HUES64 (cell line): ENCODE data around the gene MAPK11.
A peak's percentile ranks its signal among the peaks of the same experiment; 100 is the strongest.

Source experiments
- H3K27ac ChIP-seq: 2 replicates; pipeline ENCODE4 v1.7.0; 2013; ENCODE audit warnings: low read depth, low read length, inconsistent platforms
- H3K27me3 ChIP-seq: 2 replicates; pipeline ENCODE4 v1.6.1; 2013; ENCODE audit warnings: mild to moderate bottlenecking, low read length; ENCODE audit not compliant: insufficient read depth
- H3K36me3 ChIP-seq: 2 replicates; pipeline ENCODE4 v1.6.1; 2013; ENCODE audit warnings: mild to moderate bottlenecking, low read length; ENCODE audit not compliant: insufficient read depth
- H3K4me1 ChIP-seq: 2 replicates; pipeline ENCODE4 v1.6.1; 2013; ENCODE audit warnings: mild to moderate bottlenecking, low read length, moderate library complexity; ENCODE audit not compliant: insufficient read depth
- H3K4me3 ChIP-seq: 2 replicates; pipeline ENCODE4 v1.5.1; 2013; ENCODE audit warnings: mild to moderate bottlenecking, low read length, moderate library complexity
- H3K9ac ChIP-seq: 2 replicates; pipeline ENCODE4 v1.6.1; 2013; ENCODE audit warnings: mild to moderate bottlenecking, low read depth, low read length
- H3K9me3 ChIP-seq: 2 replicates; pipeline ENCODE4 v1.6.1; 2013; ENCODE audit warnings: low read depth, low read length; ENCODE audit not compliant: insufficient read depth
- WGBS: fragments of 150-250, 120-280 bp; methylation state at CpG from one replicate; pipeline ENCODE4 v1.1.7; 2013; ENCODE audit warnings: missing lambda C conversion rate; 5-methylcytosine and 5-hydroxymethylcytosine counted together

MAPK11 gene

GRCh38 chr22:50292643-50293440 is 22.7 kb upstream of the MAPK11 start:
- peaks cover 18% of the 10 kb centered on the region for H3K4me1 ChIP-seq
- peak overlapping the region; percentile 27; the same call in 1 of the 2 replicates for H3K4me3 ChIP-seq
- 65% methylated on average over 29 of the region's 29 CpGs for WGBS

GRCh38 chr22:50289942-50290630 is 19.9 kb upstream of the MAPK11 start:
- 96% methylated on average over 37 of the region's 37 CpGs for WGBS
- Histone ChIP-seq H3K9me3 (no peaks in the 10 kb centered on the region), H3K36me3 (peaks cover 33% of the 10 kb centered on the region), H3K4me3 (no peak overlapping the region), H3K9ac (no peak overlapping the region), H3K27ac (no peak overlapping the region), H3K27me3 (no peaks in the 10 kb centered on the region), H3K4me1 (peaks cover 18% of the 10 kb centered on the region)

More at GRCh38 chr22:50292643-50293440, 22.7 kb upstream of the MAPK11 start:
- Histone ChIP-seq H3K9me3 (no peaks in the 10 kb centered on the region), H3K36me3 (peaks cover 23% of the 10 kb centered on the region), H3K27ac (peak overlapping the region; percentile 93), H3K27me3 (no peaks in the 10 kb centered on the region), H3K9ac (peak overlapping the region; percentile 69)

- H3K9ac ChIP-seq = no peak overlapping the region
- H3K27ac ChIP-seq = no peak overlapping the region
- H3K4me1 ChIP-seq = peaks cover 17% of the 10 kb centered on the region
Measured at GRCh38 chr22:50289151-50289941, 19.2 kb upstream of the MAPK11 start.

GRCh38 chr22:50287731-50288130 is 17.6 kb upstream of the MAPK11 start:
- peaks cover 42% of the 10 kb centered on the region for H3K36me3 ChIP-seq
- no peaks in the 10 kb centered on the region for H3K27me3 ChIP-seq
- H3K4me3 ChIP-seq = no peak overlapping the region
- H3K9me3 ChIP-seq = no peaks in the 10 kb centered on the region
- H3K4me1 ChIP-seq = peaks cover 4% of the 10 kb centered on the region
- WGBS = 96% methylated on average over 31 of the region's 31 CpGs
- no peak overlapping the region for H3K27ac ChIP-seq
- H3K9ac ChIP-seq = no peak overlapping the region

More at GRCh38 chr22:50289151-50289941, 19.2 kb upstream of the MAPK11 start:
- Histone ChIP-seq H3K36me3 (peaks cover 33% of the 10 kb centered on the region), H3K9me3 (no peaks in the 10 kb centered on the region), H3K4me3 (no peak overlapping the region), H3K27me3 (no peaks in the 10 kb centered on the region)
- WGBS = 96% methylated on average over 57 of the region's 57 CpGs

GRCh38 chr22:50286701-50287318 is 16.6 kb upstream of the MAPK11 start:
- peaks cover 51% of the 10 kb centered on the region for H3K36me3 ChIP-seq
- WGBS = 96% methylated on average over 40 of the region's 40 CpGs
- H3K4me1 ChIP-seq = no peaks in the 10 kb centered on the region
- H3K9ac ChIP-seq = no peak overlapping the region
- H3K9me3 ChIP-seq = no peaks in the 10 kb centered on the region
- no peak overlapping the region for H3K4me3 ChIP-seq
- H3K27me3 ChIP-seq = no peaks in the 10 kb centered on the region
- no peak overlapping the region for H3K27ac ChIP-seq

- Histone ChIP-seq H3K4me3 (no peak overlapping the region), H3K9me3 (no peaks in the 10 kb centered on the region), H3K9ac (no peak overlapping the region), H3K27me3 (no peaks in the 10 kb centered on the region), H3K4me1 (no peaks in the 10 kb centered on the region), H3K27ac (no peak overlapping the region), H3K36me3 (peaks cover 56% of the 10 kb centered on the region)
- WGBS = 94% methylated on average over 21 of the region's 21 CpGs
Measured at GRCh38 chr22:50286275-50286674, 16.1 kb upstream of the MAPK11 start.

GRCh38 chr22:50285568-50286229 is 15.5 kb upstream of the MAPK11 start:
- no peaks in the 10 kb centered on the region for H3K4me1 ChIP-seq
- H3K9ac ChIP-seq = no peak overlapping the region
- H3K4me3 ChIP-seq = no peak overlapping the region
- H3K36me3 ChIP-seq = peaks cover 62% of the 10 kb centered on the region
- WGBS = 96% methylated on average over 28 of the region's 34 CpGs
- H3K27me3 ChIP-seq = no peaks in the 10 kb centered on the region
- no peak overlapping the region for H3K27ac ChIP-seq
- H3K9me3 ChIP-seq = no peaks in the 10 kb centered on the region

- H3K27me3 ChIP-seq = no peaks in the 10 kb centered on the region
- peaks cover 63% of the 10 kb centered on the region for H3K36me3 ChIP-seq
- no peak overlapping the region for H3K27ac ChIP-seq
- no peaks in the 10 kb centered on the region for H3K4me1 ChIP-seq
- no peak overlapping the region for H3K4me3 ChIP-seq
- H3K9me3 ChIP-seq = no peaks in the 10 kb centered on the region
- 91% methylated on average over 13 of the region's 13 CpGs for WGBS
- no peak overlapping the region for H3K9ac ChIP-seq
Measured at GRCh38 chr22:50284479-50284878, 14.3 kb upstream of the MAPK11 start.

- Histone ChIP-seq H3K4me1 (no peaks in the 10 kb centered on the region), H3K9me3 (no peaks in the 10 kb centered on the region), H3K27ac (no peak overlapping the region), H3K36me3 (peaks cover 63% of the 10 kb centered on the region), H3K27me3 (no peaks in the 10 kb centered on the region), H3K4me3 (no peak overlapping the region), H3K9ac (no peak overlapping the region)
- 96% methylated on average over 30 of the region's 30 CpGs for WGBS
Measured at GRCh38 chr22:50283821-50284220, 13.6 kb upstream of the MAPK11 start.

GRCh38 chr22:50282361-50283155 is 12.4 kb upstream of the MAPK11 start:
- peaks cover 69% of the 10 kb centered on the region for H3K36me3 ChIP-seq
- WGBS = 96% methylated on average over 45 of the region's 45 CpGs
- no peaks in the 10 kb centered on the region for H3K27me3 ChIP-seq
- H3K9ac ChIP-seq = no peak overlapping the region
- no peak overlapping the region for H3K27ac ChIP-seq
- no peaks in the 10 kb centered on the region for H3K4me1 ChIP-seq
- no peak overlapping the region for H3K4me3 ChIP-seq
- H3K9me3 ChIP-seq = no peaks in the 10 kb centered on the region
